A549 (cell line): ENCODE results near the gene OVOL1.

Experiments used
- CHD2 ChIP-seq: fragments of 150-350 bp; IDR thresholded peaks from 2 replicates; pipeline ENCODE4 v1.6.1; 2014; ENCODE audit warnings: low read length; ENCODE audit not compliant: partially characterized antibody
- MAZ ChIP-seq: fragments of 150-350 bp; IDR thresholded peaks from 2 replicates; pipeline ENCODE4 v1.6.1; 2014; ENCODE audit warnings: antibody characterized with exemption, low read depth, low read length, borderline replicate concordance
- NR3C1 ChIP-seq: fragments of >200 bp; sonication (Bioruptor Twin); formaldehyde crosslinking; IDR thresholded peaks from 3 replicates; pipeline ENCODE4 v1.6.1; 2017
- RAD21 ChIP-seq, 2 experiments: fragments of >200 bp in 1 of 2; sonication (Bioruptor Twin) in 1 of 2; formaldehyde crosslinking in 1 of 2; IDR thresholded peaks in 1 of 2; conservative IDR thresholded peaks in 1 of 2; 2 replicates in 1 of 2; 3 replicates in 1 of 2; pipeline ENCODE4 v1.6.1; 2012 to 2018; ENCODE audit warnings: inconsistent platforms in 1 of 2
- TF ChIP-seq, protein P1 (sequence below): IDR thresholded peaks from 2 replicates; pipeline ENCODE4 v1.6.1; 2012; ENCODE audit warnings: low read depth, borderline replicate concordance
- TF ChIP-seq, protein P2 (sequence below): fragments of >200 bp; sonication (Bioruptor Twin); formaldehyde crosslinking; IDR thresholded peaks from 3 replicates; pipeline ENCODE4 v1.5.1; 2016
- TF ChIP-seq, protein P3 (sequence below): fragments of 150-350 bp; IDR thresholded peaks from 2 replicates; pipeline ENCODE4 v1.6.1; 2014; ENCODE audit warnings: low read depth, mild to moderate bottlenecking, low read length
- TF ChIP-seq, protein P4 (sequence below): fragments of 200-600 bp; sonication (generic); IDR thresholded peaks from 2 replicates; pipeline ENCODE4 v1.6.1; 2016; ENCODE audit warnings: antibody characterized with exemption, mild to moderate bottlenecking, moderate library complexity
- TF ChIP-seq, protein P5 (sequence below): fragments of >200 bp; sonication (Bioruptor Twin); formaldehyde crosslinking; IDR thresholded peaks from 2 replicates; pipeline ENCODE4 v1.6.1; 2016
- TF ChIP-seq, protein P6 (sequence below): fragments of 250-450 bp; sonication (Bioruptor Pico); IDR thresholded peaks from 2 replicates; pipeline ENCODE4 v1.5.0; 2021; ENCODE audit warnings: mild to moderate bottlenecking, moderate library complexity, borderline replicate concordance

DNA sequence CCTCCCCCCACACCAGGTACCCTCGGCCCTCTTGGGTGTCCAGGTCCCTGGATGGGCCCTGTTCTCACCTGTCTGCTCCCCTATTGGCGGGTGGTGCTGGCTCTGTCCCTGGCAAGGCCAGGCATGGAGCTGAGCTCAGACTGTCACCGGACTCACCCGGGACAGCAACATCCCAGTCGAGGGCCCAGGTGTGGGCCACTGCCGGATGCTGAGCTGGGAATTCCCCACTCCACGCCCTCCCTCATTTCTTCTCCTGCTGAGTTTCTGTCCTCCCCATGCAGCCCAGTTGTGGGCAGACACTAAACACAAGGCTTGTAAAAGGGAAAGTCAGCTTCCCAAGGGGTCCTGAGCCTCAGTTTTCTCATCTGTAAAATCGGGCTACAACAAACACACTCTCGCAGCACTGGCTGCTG lies 4.0 kb upstream of the OVOL1 start:
- TF ChIP-seq, protein P1, sequence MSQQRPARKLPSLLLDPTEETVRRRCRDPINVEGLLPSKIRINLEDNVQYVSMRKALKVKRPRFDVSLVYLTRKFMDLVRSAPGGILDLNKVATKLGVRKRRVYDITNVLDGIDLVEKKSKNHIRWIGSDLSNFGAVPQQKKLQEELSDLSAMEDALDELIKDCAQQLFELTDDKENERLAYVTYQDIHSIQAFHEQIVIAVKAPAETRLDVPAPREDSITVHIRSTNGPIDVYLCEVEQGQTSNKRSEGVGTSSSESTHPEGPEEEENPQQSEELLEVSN, result no peak
- TF ChIP-seq NR3C1, result no peak
- TF ChIP-seq RAD21 (conservative IDR thresholded peaks at IDR 0.05 in 1 of 2, IDR thresholded peaks at IDR 0.05 in 1 of 2), result no peak
- TF ChIP-seq, protein P2, sequence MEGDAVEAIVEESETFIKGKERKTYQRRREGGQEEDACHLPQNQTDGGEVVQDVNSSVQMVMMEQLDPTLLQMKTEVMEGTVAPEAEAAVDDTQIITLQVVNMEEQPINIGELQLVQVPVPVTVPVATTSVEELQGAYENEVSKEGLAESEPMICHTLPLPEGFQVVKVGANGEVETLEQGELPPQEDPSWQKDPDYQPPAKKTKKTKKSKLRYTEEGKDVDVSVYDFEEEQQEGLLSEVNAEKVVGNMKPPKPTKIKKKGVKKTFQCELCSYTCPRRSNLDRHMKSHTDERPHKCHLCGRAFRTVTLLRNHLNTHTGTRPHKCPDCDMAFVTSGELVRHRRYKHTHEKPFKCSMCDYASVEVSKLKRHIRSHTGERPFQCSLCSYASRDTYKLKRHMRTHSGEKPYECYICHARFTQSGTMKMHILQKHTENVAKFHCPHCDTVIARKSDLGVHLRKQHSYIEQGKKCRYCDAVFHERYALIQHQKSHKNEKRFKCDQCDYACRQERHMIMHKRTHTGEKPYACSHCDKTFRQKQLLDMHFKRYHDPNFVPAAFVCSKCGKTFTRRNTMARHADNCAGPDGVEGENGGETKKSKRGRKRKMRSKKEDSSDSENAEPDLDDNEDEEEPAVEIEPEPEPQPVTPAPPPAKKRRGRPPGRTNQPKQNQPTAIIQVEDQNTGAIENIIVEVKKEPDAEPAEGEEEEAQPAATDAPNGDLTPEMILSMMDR, result no peak
- TF ChIP-seq, protein P3, sequence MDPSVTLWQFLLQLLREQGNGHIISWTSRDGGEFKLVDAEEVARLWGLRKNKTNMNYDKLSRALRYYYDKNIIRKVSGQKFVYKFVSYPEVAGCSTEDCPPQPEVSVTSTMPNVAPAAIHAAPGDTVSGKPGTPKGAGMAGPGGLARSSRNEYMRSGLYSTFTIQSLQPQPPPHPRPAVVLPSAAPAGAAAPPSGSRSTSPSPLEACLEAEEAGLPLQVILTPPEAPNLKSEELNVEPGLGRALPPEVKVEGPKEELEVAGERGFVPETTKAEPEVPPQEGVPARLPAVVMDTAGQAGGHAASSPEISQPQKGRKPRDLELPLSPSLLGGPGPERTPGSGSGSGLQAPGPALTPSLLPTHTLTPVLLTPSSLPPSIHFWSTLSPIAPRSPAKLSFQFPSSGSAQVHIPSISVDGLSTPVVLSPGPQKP, result no peak
- TF ChIP-seq, protein P4, sequence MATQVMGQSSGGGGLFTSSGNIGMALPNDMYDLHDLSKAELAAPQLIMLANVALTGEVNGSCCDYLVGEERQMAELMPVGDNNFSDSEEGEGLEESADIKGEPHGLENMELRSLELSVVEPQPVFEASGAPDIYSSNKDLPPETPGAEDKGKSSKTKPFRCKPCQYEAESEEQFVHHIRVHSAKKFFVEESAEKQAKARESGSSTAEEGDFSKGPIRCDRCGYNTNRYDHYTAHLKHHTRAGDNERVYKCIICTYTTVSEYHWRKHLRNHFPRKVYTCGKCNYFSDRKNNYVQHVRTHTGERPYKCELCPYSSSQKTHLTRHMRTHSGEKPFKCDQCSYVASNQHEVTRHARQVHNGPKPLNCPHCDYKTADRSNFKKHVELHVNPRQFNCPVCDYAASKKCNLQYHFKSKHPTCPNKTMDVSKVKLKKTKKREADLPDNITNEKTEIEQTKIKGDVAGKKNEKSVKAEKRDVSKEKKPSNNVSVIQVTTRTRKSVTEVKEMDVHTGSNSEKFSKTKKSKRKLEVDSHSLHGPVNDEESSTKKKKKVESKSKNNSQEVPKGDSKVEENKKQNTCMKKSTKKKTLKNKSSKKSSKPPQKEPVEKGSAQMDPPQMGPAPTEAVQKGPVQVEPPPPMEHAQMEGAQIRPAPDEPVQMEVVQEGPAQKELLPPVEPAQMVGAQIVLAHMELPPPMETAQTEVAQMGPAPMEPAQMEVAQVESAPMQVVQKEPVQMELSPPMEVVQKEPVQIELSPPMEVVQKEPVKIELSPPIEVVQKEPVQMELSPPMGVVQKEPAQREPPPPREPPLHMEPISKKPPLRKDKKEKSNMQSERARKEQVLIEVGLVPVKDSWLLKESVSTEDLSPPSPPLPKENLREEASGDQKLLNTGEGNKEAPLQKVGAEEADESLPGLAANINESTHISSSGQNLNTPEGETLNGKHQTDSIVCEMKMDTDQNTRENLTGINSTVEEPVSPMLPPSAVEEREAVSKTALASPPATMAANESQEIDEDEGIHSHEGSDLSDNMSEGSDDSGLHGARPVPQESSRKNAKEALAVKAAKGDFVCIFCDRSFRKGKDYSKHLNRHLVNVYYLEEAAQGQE, result no peak
- no peak for TF ChIP-seq CHD2
- no peak for TF ChIP-seq MAZ
- TF ChIP-seq, protein P5, sequence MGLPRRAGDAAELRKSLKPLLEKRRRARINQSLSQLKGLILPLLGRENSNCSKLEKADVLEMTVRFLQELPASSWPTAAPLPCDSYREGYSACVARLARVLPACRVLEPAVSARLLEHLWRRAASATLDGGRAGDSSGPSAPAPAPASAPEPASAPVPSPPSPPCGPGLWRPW, result no peak
- TF ChIP-seq, protein P6, sequence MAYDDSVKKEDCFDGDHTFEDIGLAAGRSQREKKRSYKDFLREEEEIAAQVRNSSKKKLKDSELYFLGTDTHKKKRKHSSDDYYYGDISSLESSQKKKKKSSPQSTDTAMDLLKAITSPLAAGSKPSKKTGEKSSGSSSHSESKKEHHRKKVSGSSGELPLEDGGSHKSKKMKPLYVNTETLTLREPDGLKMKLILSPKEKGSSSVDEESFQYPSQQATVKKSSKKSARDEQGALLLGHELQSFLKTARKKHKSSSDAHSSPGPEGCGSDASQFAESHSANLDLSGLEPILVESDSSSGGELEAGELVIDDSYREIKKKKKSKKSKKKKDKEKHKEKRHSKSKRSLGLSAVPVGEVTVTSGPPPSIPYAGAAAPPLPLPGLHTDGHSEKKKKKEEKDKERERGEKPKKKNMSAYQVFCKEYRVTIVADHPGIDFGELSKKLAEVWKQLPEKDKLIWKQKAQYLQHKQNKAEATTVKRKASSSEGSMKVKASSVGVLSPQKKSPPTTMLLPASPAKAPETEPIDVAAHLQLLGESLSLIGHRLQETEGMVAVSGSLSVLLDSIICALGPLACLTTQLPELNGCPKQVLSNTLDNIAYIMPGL, result no peak
